Erythroblast (primary cell): ENCODE results near the gene YPEL1.
A peak's percentile ranks its signal among the peaks of the same experiment; 100 is the strongest.
"Not testable (repeated sequence)": the region's sequence is repeated elsewhere in the genome, so short reads cannot be mapped to it uniquely, and the experiment has no call there.

Experiments used
- DNase-seq, 2 experiments: peaks; one replicate each; lab custom pipeline; 2025; lab: John Stamatoyannopoulos, UW
- GATA1 ChIP-seq: IDR thresholded peaks from 2 replicates; pipeline ENCODE4 v1.6.1; 2011; ENCODE audit warnings: low read depth, mild to moderate bottlenecking, control low read depth, low read length, moderate library complexity
- POLR2A ChIP-seq: IDR thresholded peaks from 2 replicates; pipeline ENCODE4 v1.6.1; 2011; ENCODE audit warnings: mild to moderate bottlenecking, low read length

YPEL1 gene

DNA sequence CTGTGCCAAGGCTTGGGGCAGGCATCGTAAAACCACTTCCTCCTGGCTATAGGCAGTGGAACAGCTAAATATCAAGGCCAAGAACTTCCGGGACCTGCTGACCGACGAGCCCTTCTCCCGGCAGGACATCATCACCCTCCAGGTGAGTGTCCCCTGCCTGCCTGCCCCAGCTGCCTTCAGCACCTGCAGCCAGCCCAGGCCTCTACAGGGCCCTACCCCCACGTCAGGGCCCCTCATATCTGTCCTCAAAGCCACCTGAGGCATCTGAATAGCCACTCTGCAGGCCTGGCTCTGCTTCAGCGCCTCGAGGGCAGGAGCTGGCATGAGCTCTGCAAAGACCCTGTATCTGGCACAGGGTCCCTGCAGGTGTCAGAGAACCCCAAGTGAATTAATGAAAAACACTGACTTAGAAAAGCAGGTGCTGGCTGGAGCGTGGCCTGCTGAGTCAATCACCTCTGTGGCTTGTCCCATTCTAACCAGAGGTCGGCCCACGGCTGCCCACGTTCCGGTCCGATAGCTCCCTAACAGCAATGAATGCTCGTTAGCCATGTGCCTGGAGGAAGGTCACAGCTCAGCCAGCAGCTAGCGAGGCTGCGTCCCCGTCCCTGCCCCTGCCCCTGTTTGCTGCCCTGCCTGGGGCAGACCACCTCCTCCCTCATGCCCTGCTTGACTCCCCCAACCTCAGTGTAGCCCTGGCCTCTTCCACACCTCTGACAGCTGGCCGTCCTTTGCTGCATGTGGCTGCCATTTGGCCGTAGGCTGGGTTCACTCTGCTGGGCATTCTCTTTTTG lies 53.0 kb downstream of the YPEL1 start:
- DNase-seq, result no peak
- TF ChIP-seq POLR2A, result no peak
- TF ChIP-seq GATA1, result no peak

DNA sequence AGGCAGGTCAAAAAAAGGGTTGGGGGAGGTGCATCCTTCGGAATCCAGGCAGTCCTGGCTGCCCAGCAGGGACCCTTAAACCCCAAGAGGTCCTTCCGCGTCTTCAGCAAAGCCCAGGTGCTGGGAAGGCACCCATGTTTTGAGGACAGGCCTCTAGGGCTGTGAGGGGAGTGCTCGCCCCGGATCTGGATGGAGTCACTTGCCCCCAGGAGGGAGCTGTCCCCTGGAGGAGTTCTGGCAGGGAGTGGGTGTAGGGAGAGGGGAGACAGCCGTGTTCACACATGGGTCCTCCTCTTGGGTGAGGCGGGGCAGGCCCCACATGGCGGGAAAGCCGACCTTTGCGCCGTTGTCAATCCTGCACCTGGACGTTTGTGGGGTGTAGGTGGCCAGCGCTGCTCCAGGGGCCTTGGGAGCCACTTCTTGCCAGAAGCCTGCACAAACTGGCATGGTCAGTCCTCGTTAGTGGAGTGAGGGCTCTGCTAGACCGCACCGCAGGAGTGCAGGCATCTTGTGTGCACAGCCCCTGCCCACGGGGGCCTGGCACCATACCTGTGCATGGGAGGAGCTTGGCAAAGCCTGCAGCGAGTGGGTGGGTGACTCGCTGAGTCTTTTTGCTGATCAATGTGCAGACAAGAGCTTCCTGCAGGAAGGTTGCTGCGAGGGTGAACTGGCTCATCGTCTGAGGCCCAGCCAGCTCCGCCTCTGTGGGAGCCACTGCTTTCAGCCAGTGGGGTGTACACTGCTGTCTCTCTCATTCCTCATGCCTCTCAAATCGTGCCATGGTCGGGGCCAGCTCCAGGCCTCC lies 53.8 kb downstream of the YPEL1 start:
- no peak for TF ChIP-seq GATA1
- TF ChIP-seq POLR2A, result no peak
- no peak for DNase-seq

DNA sequence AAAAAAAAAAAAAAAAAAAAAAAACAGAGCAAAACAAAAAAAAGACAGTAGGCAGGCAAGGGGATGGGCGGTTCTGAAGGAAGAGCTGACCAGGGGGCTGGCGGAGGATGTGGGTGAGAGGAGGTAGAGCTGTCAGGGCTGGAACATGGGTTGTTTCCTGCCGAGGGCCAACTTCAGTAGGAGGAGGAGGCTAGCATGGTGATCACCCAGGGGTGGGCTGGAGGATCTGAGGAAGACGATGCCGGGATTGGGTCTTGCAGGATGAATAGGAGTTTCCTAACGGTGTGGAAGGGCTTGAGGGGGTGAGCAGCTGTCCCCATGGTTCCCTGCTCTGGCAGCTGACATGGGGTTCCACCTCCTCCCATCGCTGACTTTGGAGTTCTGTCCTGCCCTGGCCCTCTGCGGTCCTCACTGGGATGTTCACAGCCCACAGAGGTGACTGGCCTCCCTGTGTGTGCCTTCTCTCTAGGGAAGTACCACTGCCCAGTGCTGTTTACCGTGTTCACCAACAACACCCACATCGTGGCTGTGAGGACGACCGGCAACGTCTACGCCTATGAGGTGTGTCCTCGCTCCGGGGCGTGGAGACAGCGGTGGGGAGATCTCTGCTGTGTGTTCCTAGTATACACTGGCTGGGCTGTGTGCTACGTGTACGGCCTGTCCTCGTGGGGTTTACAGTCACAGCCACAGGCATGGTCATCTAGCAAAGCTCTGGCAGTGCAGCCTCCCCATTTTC lies 54.6 kb downstream of the YPEL1 start:
- DNase-seq, result no peak
- no peak for TF ChIP-seq GATA1
- TF ChIP-seq POLR2A, result no peak

DNA sequence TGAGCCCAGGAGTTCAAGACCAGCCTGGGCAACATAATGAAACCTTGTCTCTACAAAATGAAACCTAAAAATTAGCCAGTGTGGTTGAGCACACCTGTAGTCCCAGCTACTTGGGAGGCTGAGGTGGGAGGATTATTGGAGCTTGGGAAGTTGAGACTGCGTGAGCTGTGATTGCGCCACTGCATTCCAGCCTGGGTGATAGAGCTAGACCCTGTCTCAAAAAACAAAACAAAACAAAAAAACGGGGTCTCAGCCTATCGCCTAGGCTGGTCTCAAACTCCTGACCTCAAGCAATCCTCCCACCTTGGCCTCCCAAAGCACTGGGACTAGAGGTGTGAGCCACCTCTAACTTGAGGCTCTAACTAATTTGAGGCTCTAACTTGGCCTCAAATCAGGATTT lies 56.2 kb downstream of the YPEL1 start:
- TF ChIP-seq POLR2A, result no peak
- no peak for TF ChIP-seq GATA1
- DNase-seq, result no peak

DNA sequence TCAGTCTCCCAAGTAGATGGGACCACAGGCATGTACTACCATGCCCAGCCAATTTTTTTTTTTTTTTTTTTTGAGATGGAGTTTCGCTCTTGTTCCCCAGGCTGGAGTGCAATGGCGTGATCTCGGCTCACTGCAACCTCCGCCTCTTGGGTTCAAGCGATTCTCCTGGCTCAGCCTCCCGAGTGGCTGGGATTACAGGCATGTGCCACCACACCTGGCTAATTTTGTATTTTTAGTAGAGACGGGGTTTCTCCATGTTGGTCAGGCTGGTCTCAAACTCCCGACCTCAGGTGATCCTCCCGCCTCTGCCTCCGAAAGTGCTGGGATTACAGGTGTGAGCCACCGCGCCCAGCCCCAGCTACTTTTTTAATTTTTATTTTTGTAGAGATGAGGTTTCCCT lies 56.8 kb downstream of the YPEL1 start:
- DNase-seq, result not testable (repeated sequence)

DNA sequence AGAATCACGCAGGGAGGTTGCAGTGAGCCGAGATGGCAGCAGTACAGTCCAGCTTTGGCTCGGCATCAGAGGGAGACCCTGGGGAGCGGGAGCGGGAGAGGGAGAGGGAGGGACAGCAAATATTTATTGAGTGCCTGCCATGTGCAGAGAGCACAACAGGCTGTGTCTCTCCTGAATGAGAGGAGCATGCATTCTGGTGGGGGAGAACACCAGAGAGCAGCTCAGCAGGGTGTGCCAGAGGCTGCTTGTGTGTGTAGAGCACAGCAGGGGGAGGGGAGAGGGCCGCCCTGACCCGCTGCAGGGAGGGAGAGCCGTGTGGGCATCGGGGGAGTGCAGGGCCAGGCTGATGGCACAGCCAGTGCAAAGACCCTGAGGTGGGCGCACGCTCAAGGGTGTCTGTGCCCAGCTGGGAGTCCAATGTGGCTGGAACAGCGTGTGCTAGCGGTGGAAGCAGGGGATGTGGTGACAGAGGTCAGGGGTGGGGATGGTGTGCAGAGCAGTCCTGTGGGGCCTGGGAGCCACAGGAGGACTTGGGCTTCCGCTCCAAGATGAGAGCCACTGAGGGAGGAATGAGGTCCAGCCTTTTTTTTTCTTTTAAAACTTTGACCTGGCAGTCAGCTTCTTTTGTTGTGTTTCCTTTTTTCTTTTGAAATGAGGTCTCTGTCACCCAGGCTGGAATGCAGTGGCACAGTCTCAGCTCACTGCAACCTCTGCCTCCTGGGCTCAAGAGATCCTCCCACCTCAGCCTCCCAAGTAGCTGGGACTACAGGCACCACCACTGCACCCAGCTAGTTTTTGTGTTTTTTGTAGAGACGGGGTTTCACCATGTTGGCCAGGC lies 57.8 kb downstream of the YPEL1 start:
- DNase-seq, result no peak
- TF ChIP-seq GATA1, result no peak
- no peak for TF ChIP-seq POLR2A

DNA sequence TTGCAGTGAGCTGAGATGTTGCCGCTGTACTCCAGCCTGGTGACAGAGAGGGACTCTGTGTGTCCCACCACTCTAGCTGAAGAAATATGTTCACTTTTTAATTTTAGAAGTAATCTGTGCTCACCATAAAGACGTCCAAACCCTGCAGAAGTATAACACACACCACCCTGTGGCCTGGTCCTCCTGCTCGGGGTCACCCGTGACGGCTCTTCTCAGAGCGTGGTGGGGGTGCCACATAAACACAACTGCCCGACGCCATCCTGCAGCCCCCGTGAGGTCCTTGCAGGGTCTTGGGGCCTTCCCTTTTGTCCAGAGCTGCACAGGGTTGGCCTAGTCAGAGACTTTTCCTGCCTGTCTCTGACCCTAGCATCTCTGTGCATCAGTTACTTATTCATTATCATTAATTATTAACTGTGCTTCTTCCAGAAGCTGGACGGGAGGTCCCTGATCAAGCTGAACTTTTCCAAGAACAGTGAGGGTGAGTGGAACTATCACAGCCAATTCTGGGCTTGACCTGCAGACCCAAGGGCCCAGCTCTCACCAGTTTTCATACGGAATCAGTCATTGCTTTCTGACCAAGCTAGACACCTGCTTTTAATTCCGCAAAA lies 60.9 kb downstream of the YPEL1 start:
- DNase-seq, result no peak
- TF ChIP-seq GATA1 (no peak), POLR2A (no peak)

DNA sequence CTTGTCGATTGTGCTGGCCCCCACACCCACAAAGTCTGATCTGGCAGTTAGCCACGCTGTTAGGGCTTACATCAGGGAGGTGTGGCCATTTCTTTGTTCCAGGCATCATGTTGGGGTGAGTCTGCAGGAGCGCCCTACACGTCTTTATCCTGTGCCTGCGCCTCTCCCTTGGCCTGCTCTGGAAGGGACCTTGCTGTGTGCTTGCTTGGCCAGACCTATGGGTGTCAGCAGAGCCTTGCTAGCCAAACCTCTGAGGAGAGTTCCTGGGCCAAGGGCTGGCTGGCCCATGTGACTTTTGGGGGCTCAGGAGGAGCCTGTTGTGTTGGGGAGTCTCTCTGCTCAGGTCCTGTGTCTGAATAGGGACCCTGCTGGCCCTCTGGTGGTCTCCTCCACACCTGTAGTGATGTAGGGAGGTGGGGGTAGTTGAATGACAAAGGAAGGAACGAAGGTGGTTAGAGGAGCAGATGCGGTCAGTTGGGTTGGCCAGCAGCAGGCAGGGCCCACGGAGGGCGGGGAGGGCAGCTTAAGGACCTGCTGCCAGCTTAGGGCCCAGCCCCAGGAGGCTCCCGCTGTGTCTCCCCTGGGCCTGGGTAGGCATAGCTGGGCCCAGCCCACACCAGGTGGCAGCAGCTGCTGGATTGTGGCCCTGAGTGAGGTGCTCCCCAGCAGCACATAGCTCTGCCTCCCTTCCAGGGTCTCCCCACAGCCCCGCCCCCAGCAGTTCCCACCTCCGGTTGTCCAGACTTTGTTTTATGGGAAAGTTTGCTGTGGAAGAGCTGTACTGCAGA lies 61.9 kb downstream of the YPEL1 start:
- DNase-seq, result no peak
- TF ChIP-seq GATA1, result no peak
- TF ChIP-seq POLR2A, result no peak

DNA sequence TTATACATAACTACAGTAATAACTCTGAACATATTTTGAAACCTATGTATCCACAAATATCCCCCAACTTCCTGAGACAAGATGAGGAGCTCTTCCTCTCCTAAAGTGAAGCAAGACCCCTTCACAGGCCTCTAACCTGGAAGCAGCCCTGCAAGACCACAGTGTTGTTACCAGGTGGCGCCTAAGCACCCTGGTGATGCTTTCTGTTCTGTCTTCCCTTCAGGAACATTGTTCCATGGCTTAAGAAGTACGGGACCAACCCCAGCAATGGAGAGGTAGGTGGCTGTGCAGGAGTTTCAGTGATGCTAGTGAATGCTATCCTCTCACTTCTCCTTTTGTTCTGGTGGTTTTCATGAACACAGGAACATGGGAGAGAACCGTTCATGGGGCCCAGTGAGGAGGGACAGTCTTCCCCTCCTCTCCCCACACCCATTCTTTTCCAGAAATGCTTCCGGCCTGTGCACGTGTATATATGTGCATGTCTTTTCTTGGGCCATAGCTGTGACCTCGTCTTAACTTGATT lies 63.4 kb downstream of the YPEL1 start:
- no peak for DNase-seq
- TF ChIP-seq GATA1, result no peak
- TF ChIP-seq POLR2A, result no peak

DNA sequence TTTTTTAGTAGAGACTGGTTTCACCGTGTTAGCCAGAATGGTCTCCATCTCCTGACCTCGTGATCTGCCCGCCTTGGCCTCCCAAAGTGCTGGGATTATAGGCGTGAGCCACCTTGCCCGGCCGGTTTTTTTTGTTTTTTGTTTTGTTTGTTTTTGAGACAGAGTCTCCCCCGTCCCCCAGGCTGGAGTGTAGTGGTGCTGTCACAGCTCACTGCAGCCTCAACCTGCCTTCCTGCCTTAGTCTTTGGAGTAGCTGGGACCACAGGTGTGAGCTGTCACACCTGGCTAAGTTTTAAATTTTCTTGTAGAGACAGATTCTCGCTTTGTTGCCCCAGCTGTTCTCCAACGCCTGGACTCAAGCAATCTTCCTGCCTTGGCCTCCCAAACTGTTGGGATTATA lies 66.6 kb downstream of the YPEL1 start:
- no peak for DNase-seq
- no peak for TF ChIP-seq POLR2A
- TF ChIP-seq GATA1, result no peak

DNA sequence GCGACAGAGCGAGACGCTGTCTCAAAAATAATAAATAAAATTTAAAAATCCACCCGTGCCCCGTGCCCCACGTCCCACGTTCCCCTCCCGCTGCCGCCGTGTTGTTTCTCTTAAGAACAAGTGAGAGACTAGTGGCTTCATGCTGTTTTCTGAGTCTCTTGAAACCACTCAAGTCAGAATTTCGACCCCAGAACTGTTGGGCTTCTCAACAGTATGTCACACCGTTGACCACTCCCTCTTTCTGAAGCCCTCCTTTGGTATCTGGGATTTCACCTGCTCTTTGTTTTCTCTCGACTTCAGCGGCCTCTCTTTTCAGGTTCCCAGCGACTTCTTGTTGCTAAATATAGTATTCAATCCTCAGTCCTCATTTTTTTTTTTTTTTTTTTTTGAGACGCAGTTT lies 68.8 kb downstream of the YPEL1 start:
- peak in 1 of 2 experiments; percentile 20 for DNase-seq
- TF ChIP-seq POLR2A (no peak), GATA1 (no peak)
